Measurements from ENCODE around the gene BCL2L2. TPM values are rescaled to one million over a fixed set of nuclear protein-coding genes. Genes with fewer than 3 reads are reported as not detected.

Gene BCL2L2
- total RNA-seq, 5 donors from 2014 or later (not counting 1 experiment from before 2014, with no cell fraction given): 1.9 to 4.6 (median 2.2) TPM

DNA sequence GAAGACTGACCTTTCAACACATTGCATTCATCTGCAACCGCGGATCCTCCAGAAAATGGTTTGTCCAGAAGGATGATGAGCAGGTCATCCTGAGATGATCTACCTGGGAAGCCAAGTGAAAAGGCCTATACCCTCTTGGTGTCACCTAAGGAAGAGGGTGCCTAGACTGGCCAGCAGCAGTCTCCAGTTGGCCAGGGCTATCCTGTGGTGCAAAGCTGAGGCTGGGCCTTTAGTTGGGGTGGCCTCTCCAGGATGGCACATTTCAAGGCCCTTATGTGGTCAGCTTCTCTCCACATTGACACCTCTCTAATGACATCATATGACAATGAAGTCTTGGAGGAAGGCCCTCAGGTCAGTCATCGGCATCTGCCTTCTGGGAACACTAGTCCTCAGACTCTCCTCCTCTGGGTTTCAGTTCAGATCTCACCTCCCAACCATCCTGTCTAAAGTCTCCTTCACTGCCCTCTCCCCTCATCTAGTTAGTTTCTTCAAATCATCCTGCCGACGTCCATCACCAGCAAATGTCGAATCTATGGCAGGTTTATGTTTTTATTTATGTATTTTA is 49.3 kb downstream of the BCL2L2 start:
- Mint-ChIP-seq H3K4me3 (no peak overlapping the region), H3K36me3 (no peaks in the 10 kb centered on the region), H3K27ac (no peak overlapping the region), H3K9me3 (no peaks in the 10 kb centered on the region), H3K27me3 (peaks cover 13 to 45% of the 10 kb centered on the region in 2 donors), H3K4me1 (peaks cover 9 to 19% (median 13%) of the 10 kb centered on the region in 3 donors)
- Histone ChIP-seq H3K9me3 (no peaks in the 10 kb centered on the region), H3K4me3 (ENCODE audit: control insufficient read depth in 1 of 2, extremely low read depth in 1 of 2, low read length in 1 of 2) (no peak overlapping the region), H3K27me3 (replicated peaks in 1 of 2; ENCODE audit: control insufficient read depth in 2 of 2, extremely low read depth in 1 of 2, insufficient read depth in 2 of 2, low read length in 1 of 2) (peaks cover 1 to 54% of the 10 kb centered on the region in 2 experiments), H3K36me3 (ENCODE audit: control insufficient read depth in 2 of 2, extremely low read depth in 1 of 2, insufficient read depth in 1 of 2, low read length in 1 of 2) (no peaks in the 10 kb centered on the region), H3K27ac (ENCODE audit: low read length) (no peak overlapping the region), H3K4me1 (ENCODE audit: control insufficient read depth in 1 of 2, extremely low read depth in 1 of 2, insufficient read depth in 2 of 2, low read length in 2 of 2) (peaks cover 0 to 11% of the 10 kb centered on the region in 2 experiments)
- ChIA-PET CTCF (interaction anchor here in 1 of 2 donors (0.5 kb wide), 1 partner anchor 172 kb away, joined by 3 read pairs; no protein-coding TSS in a partner anchor), POLR2A (no interaction called here)
- WGBS (ENCODE audit: insufficient coverage): 93% methylated on average over 3 of the region's 6 CpGs
- ATAC-seq (replicated peaks in 1 of 4) (no peak), DNase-seq (no peak)

DNA sequence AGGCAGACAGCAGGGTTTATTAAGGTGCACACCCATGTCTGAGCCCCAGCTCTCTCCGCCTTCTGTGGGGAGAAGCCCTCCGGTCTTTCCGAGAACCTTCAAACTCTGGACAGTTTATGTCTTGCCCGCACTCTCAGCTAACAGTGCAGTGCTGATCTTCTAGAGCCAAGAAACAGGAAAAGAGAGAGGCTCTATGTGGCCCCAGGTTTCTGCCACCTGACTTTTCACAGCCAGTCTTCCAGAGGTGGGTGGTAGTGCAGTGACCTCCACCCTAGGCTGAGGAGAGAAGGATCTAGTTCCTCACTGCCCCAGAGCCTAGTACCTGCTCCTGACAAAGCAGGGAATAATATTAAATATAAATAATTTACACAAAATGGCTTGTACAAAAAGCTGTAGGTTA is 50.0 kb downstream of the BCL2L2 start:
- POLR2A ChIA-PET: no interaction called here
- Mint-ChIP-seq H3K27me3 (peaks cover 11 to 40% of the 10 kb centered on the region in 2 donors), H3K4me3 (no peak overlapping the region), H3K36me3 (no peaks in the 10 kb centered on the region), H3K27ac (no peak overlapping the region), H3K4me1 (peaks cover 5 to 15% (median 8%) of the 10 kb centered on the region in 3 donors), H3K9me3 (no peaks in the 10 kb centered on the region)
- Histone ChIP-seq H3K27me3 (replicated peaks in 1 of 2; ENCODE audit: control insufficient read depth in 2 of 2, extremely low read depth in 1 of 2, insufficient read depth in 2 of 2, low read length in 1 of 2) (peaks cover 0 to 51% of the 10 kb centered on the region in 2 experiments), H3K4me1 (ENCODE audit: control insufficient read depth in 1 of 2, extremely low read depth in 1 of 2, insufficient read depth in 2 of 2, low read length in 2 of 2) (peaks cover 0 to 9% of the 10 kb centered on the region in 2 experiments), H3K36me3 (ENCODE audit: control insufficient read depth in 2 of 2, extremely low read depth in 1 of 2, insufficient read depth in 1 of 2, low read length in 1 of 2) (no peaks in the 10 kb centered on the region), H3K9me3 (no peaks in the 10 kb centered on the region), H3K4me3 (ENCODE audit: control insufficient read depth in 1 of 2, extremely low read depth in 1 of 2, low read length in 1 of 2) (no peak overlapping the region), H3K27ac (ENCODE audit: low read length) (no peak overlapping the region)
- no peak for DNase-seq
- WGBS (ENCODE audit: insufficient coverage): 100% methylated on average over 1 of the region's 4 CpGs
- CTCF ChIA-PET: no interaction called here
- ATAC-seq (replicated peaks in 1 of 4): no peak

DNA sequence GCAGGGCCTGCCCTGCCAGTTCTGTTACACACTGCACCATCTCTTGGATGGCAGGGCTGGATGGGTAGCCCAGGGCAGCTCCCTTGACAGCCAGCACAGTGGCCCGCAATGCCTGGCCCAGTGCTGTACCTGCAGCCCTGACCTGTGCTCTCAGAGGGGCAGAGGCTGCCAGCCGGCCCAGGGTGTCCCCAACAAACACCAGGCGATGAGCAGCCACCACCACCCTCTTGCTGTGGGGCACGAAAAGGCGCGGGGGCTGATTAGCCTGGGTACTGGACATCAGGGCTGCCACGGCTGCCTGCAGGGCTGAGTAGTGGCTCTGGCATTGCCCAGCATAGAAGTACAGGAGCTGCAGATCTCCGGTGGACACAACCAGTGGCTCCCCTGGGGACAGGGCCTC is 50.6 kb downstream of the BCL2L2 start:
- Mint-ChIP-seq H3K36me3 (no peaks in the 10 kb centered on the region), H3K9me3 (no peaks in the 10 kb centered on the region)
- CTCF ChIA-PET: no interaction called here

DNA sequence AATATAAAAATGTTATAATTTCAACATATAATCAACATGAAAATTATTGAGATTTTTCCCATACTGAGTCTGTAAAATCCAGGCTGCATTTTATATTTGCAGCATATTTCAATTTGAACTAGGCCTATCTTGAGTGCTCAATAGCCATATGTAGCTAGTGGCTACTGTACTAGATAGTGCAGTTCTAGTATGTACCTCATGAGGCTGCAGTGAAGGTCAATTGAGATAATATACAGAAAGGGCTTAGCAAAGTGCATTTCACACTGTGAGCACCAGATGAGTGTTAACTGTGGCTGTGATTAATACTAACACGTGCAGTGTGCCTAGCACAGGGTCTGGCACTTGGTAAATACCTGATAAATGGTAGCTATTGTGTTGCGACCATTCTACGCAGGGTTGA is 51.4 kb downstream of the BCL2L2 start:
- no peaks in the 10 kb centered on the region for H3K4me1 ChIP-seq (ENCODE audit: control insufficient read depth in 1 of 2, extremely low read depth in 1 of 2, insufficient read depth in 2 of 2, low read length in 2 of 2)
- no peak for ATAC-seq (replicated peaks in 1 of 4)
- peaks cover 11 to 39% of the 10 kb centered on the region in 2 donors for H3K27me3 Mint-ChIP-seq
- peaks cover 1 to 10% (median 5%) of the 10 kb centered on the region in 3 donors for H3K4me1 Mint-ChIP-seq
- 82% methylated on average over 3 of the region's 3 CpGs for WGBS (ENCODE audit: insufficient coverage)
- no peak overlapping the region for H3K27ac Mint-ChIP-seq
- no peak overlapping the region for H3K4me3 ChIP-seq (ENCODE audit: control insufficient read depth in 1 of 2, extremely low read depth in 1 of 2, low read length in 1 of 2)
- no peaks in the 10 kb centered on the region for H3K9me3 Mint-ChIP-seq
- H3K36me3 Mint-ChIP-seq: no peaks in the 10 kb centered on the region
- no peaks in the 10 kb centered on the region for H3K9me3 ChIP-seq
- ChIA-PET CTCF (no interaction called here), POLR2A (no interaction called here)
- no peak overlapping the region for H3K4me3 Mint-ChIP-seq
- DNase-seq: no peak
- H3K27me3 ChIP-seq (replicated peaks in 1 of 2; ENCODE audit: control insufficient read depth in 2 of 2, extremely low read depth in 1 of 2, insufficient read depth in 2 of 2, low read length in 1 of 2): peaks cover 0 to 42% of the 10 kb centered on the region in 2 experiments
- H3K36me3 ChIP-seq (ENCODE audit: control insufficient read depth in 2 of 2, extremely low read depth in 1 of 2, insufficient read depth in 1 of 2, low read length in 1 of 2): no peaks in the 10 kb centered on the region
- H3K27ac ChIP-seq (ENCODE audit: low read length): no peak overlapping the region

More for the DNA sequence above, 50.6 kb downstream of the BCL2L2 start:
- Mint-ChIP-seq H3K4me3 (no peak overlapping the region), H3K27ac (no peak overlapping the region), H3K4me1 (peaks cover 5 to 15% (median 8%) of the 10 kb centered on the region in 3 donors), H3K27me3 (peaks cover 11 to 40% of the 10 kb centered on the region in 2 donors)
- H3K9me3 ChIP-seq: no peaks in the 10 kb centered on the region
- H3K4me3 ChIP-seq (ENCODE audit: control insufficient read depth in 1 of 2, extremely low read depth in 1 of 2, low read length in 1 of 2): no peak overlapping the region
- no peak for DNase-seq
- H3K27me3 ChIP-seq (replicated peaks in 1 of 2; ENCODE audit: control insufficient read depth in 2 of 2, extremely low read depth in 1 of 2, insufficient read depth in 2 of 2, low read length in 1 of 2): peaks cover 0 to 46% of the 10 kb centered on the region in 2 experiments
- no peaks in the 10 kb centered on the region for H3K36me3 ChIP-seq (ENCODE audit: control insufficient read depth in 2 of 2, extremely low read depth in 1 of 2, insufficient read depth in 1 of 2, low read length in 1 of 2)
- WGBS (ENCODE audit: insufficient coverage): 83% methylated on average over 8 of the region's 8 CpGs
- no peak for ATAC-seq (replicated peaks in 1 of 4)
- POLR2A ChIA-PET: no interaction called here
- peaks cover 0 to 3% of the 10 kb centered on the region in 2 experiments for H3K4me1 ChIP-seq (ENCODE audit: control insufficient read depth in 1 of 2, extremely low read depth in 1 of 2, insufficient read depth in 2 of 2, low read length in 2 of 2)
- H3K27ac ChIP-seq (ENCODE audit: low read length): no peak overlapping the region

DNA sequence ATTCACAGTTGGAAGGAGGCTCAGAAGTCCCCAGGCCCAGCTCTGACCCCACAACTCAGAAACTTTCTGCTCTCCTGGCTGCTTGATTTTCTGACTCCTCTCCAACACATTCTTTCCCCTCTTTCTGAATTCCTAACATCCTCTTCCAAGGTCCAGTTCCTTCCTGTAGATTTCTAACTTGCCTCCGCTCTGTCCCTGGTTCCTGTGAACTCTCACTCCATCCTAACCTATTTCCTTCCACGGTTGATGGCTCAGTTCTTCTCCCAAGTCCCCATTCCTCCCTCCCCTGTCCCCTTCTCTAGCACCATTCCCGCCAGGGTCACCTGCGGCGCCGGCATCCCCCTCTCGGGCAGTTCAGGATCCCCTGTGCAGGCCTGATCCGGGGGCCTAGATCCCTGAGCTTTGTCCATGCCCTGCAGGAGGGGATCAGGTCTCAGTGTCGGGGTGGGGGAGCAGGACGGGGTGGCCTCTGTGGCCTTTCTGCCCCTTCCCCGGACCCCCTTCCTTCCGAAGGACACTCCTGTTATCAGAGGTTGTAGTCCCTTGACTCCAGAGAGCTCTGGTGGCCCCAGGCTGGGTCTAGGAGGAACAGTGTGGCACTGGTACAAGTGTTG is 52.0 kb downstream of the BCL2L2 start:
- peaks cover 0 to 45% of the 10 kb centered on the region in 2 experiments for H3K27me3 ChIP-seq (replicated peaks in 1 of 2; ENCODE audit: control insufficient read depth in 2 of 2, extremely low read depth in 1 of 2, insufficient read depth in 2 of 2, low read length in 1 of 2)
- Mint-ChIP-seq H3K27ac (no peak overlapping the region), H3K4me1 (peaks cover 0 to 4% (median 0%) of the 10 kb centered on the region in 3 donors), H3K36me3 (no peaks in the 10 kb centered on the region), H3K9me3 (no peaks in the 10 kb centered on the region), H3K4me3 (no peak overlapping the region), H3K27me3 (peaks cover 8 to 39% of the 10 kb centered on the region in 2 donors)
- no peak overlapping the region for H3K4me3 ChIP-seq (ENCODE audit: control insufficient read depth in 1 of 2, extremely low read depth in 1 of 2, low read length in 1 of 2)
- H3K27ac ChIP-seq (ENCODE audit: low read length): no peak overlapping the region
- ATAC-seq (replicated peaks in 1 of 4) (no peak), DNase-seq (no peak)
- no peaks in the 10 kb centered on the region for H3K9me3 ChIP-seq
- H3K36me3 ChIP-seq (ENCODE audit: control insufficient read depth in 2 of 2, extremely low read depth in 1 of 2, insufficient read depth in 1 of 2, low read length in 1 of 2): no peaks in the 10 kb centered on the region
- CTCF ChIA-PET: no interaction called here
- H3K4me1 ChIP-seq (ENCODE audit: control insufficient read depth in 1 of 2, extremely low read depth in 1 of 2, insufficient read depth in 2 of 2, low read length in 2 of 2): no peaks in the 10 kb centered on the region
- WGBS (ENCODE audit: insufficient coverage): 84% methylated on average over 7 of the region's 12 CpGs
- POLR2A ChIA-PET: no interaction called here

DNA sequence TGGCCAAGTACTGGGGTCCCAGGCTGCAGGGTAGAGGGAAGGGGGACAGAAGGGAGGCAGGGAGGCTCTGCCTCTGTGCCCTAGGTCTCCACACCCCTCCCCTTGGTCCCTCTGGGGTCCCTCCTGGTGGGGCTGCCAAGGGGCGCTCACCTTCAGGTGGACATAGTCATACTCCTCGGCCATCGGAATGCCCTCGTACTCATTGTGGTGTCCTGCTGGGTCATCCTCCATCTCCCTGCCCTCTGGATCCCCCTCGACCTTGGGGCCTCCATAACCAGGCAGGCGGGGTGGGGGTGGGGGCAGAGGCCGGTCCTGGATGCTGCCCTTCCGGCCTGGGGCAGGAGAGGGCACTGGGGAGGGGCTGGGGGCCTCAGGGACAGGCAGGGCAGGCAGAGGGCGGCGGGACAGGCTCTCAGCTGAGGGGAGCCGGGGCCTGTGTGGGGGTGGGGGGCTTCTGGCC is 52.6 kb downstream of the BCL2L2 start:
- no peaks in the 10 kb centered on the region for H3K36me3 ChIP-seq (ENCODE audit: control insufficient read depth in 2 of 2, extremely low read depth in 1 of 2, insufficient read depth in 1 of 2, low read length in 1 of 2)
- H3K27ac ChIP-seq (ENCODE audit: low read length): no peak overlapping the region
- H3K9me3 ChIP-seq: no peaks in the 10 kb centered on the region
- no peak for DNase-seq
- Mint-ChIP-seq H3K4me3 (no peak overlapping the region), H3K27ac (no peak overlapping the region), H3K27me3 (peaks cover 5 to 37% of the 10 kb centered on the region in 2 donors), H3K36me3 (no peaks in the 10 kb centered on the region), H3K9me3 (no peaks in the 10 kb centered on the region), H3K4me1 (no peaks in the 10 kb centered on the region)
- peaks cover 4 to 50% of the 10 kb centered on the region in 2 experiments for H3K27me3 ChIP-seq (replicated peaks in 1 of 2; ENCODE audit: control insufficient read depth in 2 of 2, extremely low read depth in 1 of 2, insufficient read depth in 2 of 2, low read length in 1 of 2)
- 59% methylated on average over 5 of the region's 11 CpGs for WGBS (ENCODE audit: insufficient coverage)
- no peak for ATAC-seq (replicated peaks in 1 of 4)
- no peak overlapping the region for H3K4me3 ChIP-seq (ENCODE audit: control insufficient read depth in 1 of 2, extremely low read depth in 1 of 2, low read length in 1 of 2)
- H3K4me1 ChIP-seq (ENCODE audit: control insufficient read depth in 1 of 2, extremely low read depth in 1 of 2, insufficient read depth in 2 of 2, low read length in 2 of 2): no peaks in the 10 kb centered on the region
- CTCF ChIA-PET: no interaction called here
- POLR2A ChIA-PET: no interaction called here

Measured in T-cell (primary cell).